Dendritic cell treated with granulocyte-macrophage colony-stimulating factor and Interleukin-4, amounts not matched to agents 40 ng/mL and 50 ng/mL, for 4 days (primary cell): ENCODE data around the gene DVL2.

Experiments
- H3K27ac Mint-ChIP-seq: one replicate; pipeline ENCODE4 v1.8.0; 2022; ENCODE audit warnings: mild to moderate bottlenecking, mixed read lengths
- H3K27me3 Mint-ChIP-seq: one replicate; pipeline ENCODE4 v1.8.0; 2022; ENCODE audit warnings: mild to moderate bottlenecking, mixed read lengths
- H3K36me3 Mint-ChIP-seq: one replicate; pipeline ENCODE4 v1.8.0; 2022; ENCODE audit warnings: low read depth, mixed read lengths
- H3K4me1 Mint-ChIP-seq: one replicate; pipeline ENCODE4 v1.8.0; 2022; ENCODE audit warnings: low read depth, mixed read lengths
- H3K4me3 Mint-ChIP-seq: one replicate; pipeline ENCODE4 v1.8.0; 2022; ENCODE audit warnings: mild to moderate bottlenecking, moderate library complexity, mixed read lengths
- H3K9me3 Mint-ChIP-seq: one replicate; pipeline ENCODE4 v1.8.0; 2022; ENCODE audit warnings: mixed read lengths
- intact Hi-C: fragments of 100-400 bp; cut with micrococcal nuclease; formaldehyde crosslinking; loops from one replicate; pipeline ENCODE4 v1.15.0; 2022

Gene DVL2

GRCh38 chr17:7234083-7234951 lies at the start of gene DVL2:
Gene DVL2 (minus strand): TSS chr17:7234517. CDS start chr17:7234262, 255 bp downstream.
- H3K36me3 Mint-ChIP-seq = peaks cover 83% of the 10 kb centered on the region
- peaks cover 70% of the 10 kb centered on the region for H3K4me1 Mint-ChIP-seq
- intact Hi-C loops = loop anchor here (2.0 kb wide), 1 partner anchor 16 kb away; the partner anchor contains the start of genes ACADVL and DLG4
- no peaks in the 10 kb centered on the region for H3K27me3 Mint-ChIP-seq
- H3K9me3 Mint-ChIP-seq = peaks cover 7% of the 10 kb centered on the region
- H3K4me3 Mint-ChIP-seq = peak within 1 kb of the TSS; percentile 94
- peak within 1 kb of the TSS; percentile 98 for H3K27ac Mint-ChIP-seq

- peak overlapping the region; percentile 57 for H3K27ac Mint-ChIP-seq
- H3K4me3 Mint-ChIP-seq = no peak overlapping the region
- intact Hi-C loops = loop anchor here (5.0 to 10.0 kb wide), 2 partner anchors 41 to 51 kb away; partner anchors contain the start of genes ACAP1 and GABARAP
- no peaks in the 10 kb centered on the region for H3K36me3 Mint-ChIP-seq
- H3K27me3 Mint-ChIP-seq = peaks cover 97% of the 10 kb centered on the region
- H3K9me3 Mint-ChIP-seq = no peaks in the 10 kb centered on the region
- H3K4me1 Mint-ChIP-seq = peaks cover 47% of the 10 kb centered on the region
Observed at GRCh38 chr17:7283471-7284216, 49.3 kb upstream of the DVL2 start.

GRCh38 chr17:7282752-7283321 lies 48.5 kb upstream of the DVL2 start:
- Mint-ChIP-seq H3K9me3 (no peaks in the 10 kb centered on the region), H3K4me1 (peaks cover 47% of the 10 kb centered on the region), H3K27me3 (peaks cover 92% of the 10 kb centered on the region), H3K36me3 (no peaks in the 10 kb centered on the region), H3K4me3 (no peak overlapping the region), H3K27ac (peak overlapping the region; percentile 57)
- intact Hi-C loops = loop anchor here (5.0 to 10.0 kb wide), 2 partner anchors 41 to 52 kb away; partner anchors contain the start of genes ACAP1 and GABARAP

- no peaks in the 10 kb centered on the region for H3K36me3 Mint-ChIP-seq
- no peaks in the 10 kb centered on the region for H3K9me3 Mint-ChIP-seq
- H3K4me1 Mint-ChIP-seq = peaks cover 47% of the 10 kb centered on the region
- intact Hi-C loops = loop anchor here (1.0 to 10.0 kb wide), 3 partner anchors 30 to 53 kb away; partner anchors contain the start of genes ACAP1, ELP5 and GABARAP
- peaks cover 89% of the 10 kb centered on the region for H3K27me3 Mint-ChIP-seq
- H3K4me3 Mint-ChIP-seq = peak overlapping the region; percentile 73
- H3K27ac Mint-ChIP-seq = peak overlapping the region; percentile 57
Observed at GRCh38 chr17:7281953-7282751, 47.8 kb upstream of the DVL2 start.

GRCh38 chr17:7281074-7281952 lies 47.0 kb upstream of the DVL2 start, which contains the start of gene SLC2A4:
Gene SLC2A4 (plus strand): TSS chr17:7281718. CDS start chr17:7281935, 217 bp downstream.
- no peaks in the 10 kb centered on the region for H3K9me3 Mint-ChIP-seq
- H3K4me1 Mint-ChIP-seq = peaks cover 47% of the 10 kb centered on the region
- intact Hi-C loops = loop anchor here (1.0 to 10.0 kb wide), 3 partner anchors 29 to 53 kb away; partner anchors contain the start of genes ACAP1, ELP5 and GABARAP
- H3K4me3 Mint-ChIP-seq = peak within 1 kb of the TSS; percentile 73
- H3K27ac Mint-ChIP-seq = peak within 1 kb of the TSS; percentile 57
- H3K36me3 Mint-ChIP-seq = no peaks in the 10 kb centered on the region
- peaks cover 81% of the 10 kb centered on the region for H3K27me3 Mint-ChIP-seq

GRCh38 chr17:7280519-7281073 lies 46.3 kb upstream of the DVL2 start:
- Mint-ChIP-seq H3K4me3 (peak overlapping the region; percentile 73), H3K27ac (peak overlapping the region; percentile 46), H3K4me1 (peaks cover 47% of the 10 kb centered on the region), H3K36me3 (no peaks in the 10 kb centered on the region), H3K27me3 (peaks cover 75% of the 10 kb centered on the region), H3K9me3 (no peaks in the 10 kb centered on the region)
- intact Hi-C loops = loop anchor here (1.0 to 10.0 kb wide), 4 partner anchors 16 to 54 kb away; partner anchors contain the start of genes ACAP1, ELP5 and GABARAP

- intact Hi-C loops = no loop called here
Observed at GRCh38 chr17:7279448-7279847, 45.1 kb upstream of the DVL2 start.

GRCh38 chr17:7266784-7267183 lies 32.5 kb upstream of the DVL2 start:
- Mint-ChIP-seq H3K4me1 (peaks cover 40% of the 10 kb centered on the region), H3K4me3 (no peak overlapping the region), H3K27me3 (peaks cover 42% of the 10 kb centered on the region), H3K9me3 (no peaks in the 10 kb centered on the region), H3K27ac (no peak overlapping the region), H3K36me3 (no peaks in the 10 kb centered on the region)
- intact Hi-C loops = no loop called here

More at GRCh38 chr17:7279448-7279847, 45.1 kb upstream of the DVL2 start:
- Mint-ChIP-seq H3K4me1 (peaks cover 47% of the 10 kb centered on the region), H3K9me3 (no peaks in the 10 kb centered on the region), H3K36me3 (no peaks in the 10 kb centered on the region), H3K27me3 (peaks cover 67% of the 10 kb centered on the region), H3K27ac (no peak overlapping the region), H3K4me3 (no peak overlapping the region)

GRCh38 chr17:7263801-7264078 lies 29.4 kb upstream of the DVL2 start:
- Mint-ChIP-seq H3K4me3 (no peak overlapping the region), H3K4me1 (peaks cover 45% of the 10 kb centered on the region), H3K36me3 (peaks cover 5% of the 10 kb centered on the region), H3K27ac (peak overlapping the region; percentile 66), H3K9me3 (no peaks in the 10 kb centered on the region), H3K27me3 (peaks cover 48% of the 10 kb centered on the region)
- intact Hi-C loops = no loop called here

- Mint-ChIP-seq H3K36me3 (peaks cover 11% of the 10 kb centered on the region), H3K27ac (peak overlapping the region; percentile 66), H3K4me3 (peak overlapping the region; percentile 67), H3K9me3 (no peaks in the 10 kb centered on the region), H3K4me1 (peaks cover 51% of the 10 kb centered on the region), H3K27me3 (peaks cover 48% of the 10 kb centered on the region)
- intact Hi-C loops = no loop called here
Observed at GRCh38 chr17:7262935-7263800, 28.9 kb upstream of the DVL2 start.

- no peaks in the 10 kb centered on the region for H3K9me3 Mint-ChIP-seq
- H3K27ac Mint-ChIP-seq = peak within 1 kb of the TSS; percentile 66
- H3K36me3 Mint-ChIP-seq = peaks cover 18% of the 10 kb centered on the region
- H3K27me3 Mint-ChIP-seq = peaks cover 48% of the 10 kb centered on the region
- peaks cover 53% of the 10 kb centered on the region for H3K4me1 Mint-ChIP-seq
- peak within 1 kb of the TSS; percentile 67 for H3K4me3 Mint-ChIP-seq
- intact Hi-C loops = no loop called here
Observed at GRCh38 chr17:7262192-7262934, 28.0 kb upstream of the DVL2 start, which contains the start of gene CLDN7. Gene CLDN7 (minus strand): TSS chr17:7262478. CDS start chr17:7262043, 435 bp downstream.
